Sigmoid colon (tissue), 4 donors: ENCODE data around the gene PPP3R1.

ENCODE experiments used
- POLR2A ChIP-seq, 2 donors: fragments of 450-650 bp; IDR thresholded peaks; one replicate each; pipeline ENCODE4 v1.6.1; 2016; ENCODE audit warnings: antibody characterized with exemption in 2 of 2, mild to moderate bottlenecking in 2 of 2, moderate library complexity in 2 of 2
- POLR2AphosphoS5 ChIP-seq, 4 donors: sonication (generic); formaldehyde crosslinking; IDR thresholded peaks; one replicate each; pipeline ENCODE4 v1.6.1; 2017; ENCODE audit warnings: antibody characterized with exemption in 4 of 4
- TF ChIP-seq, protein P1 (sequence below), 4 experiments: fragments of 450-650 bp in 3 of 4; fragments of 200-600 bp in 1 of 4; IDR thresholded peaks; one replicate each; pipeline ENCODE4 v1.5.1; 2016 to 2019; ENCODE audit warnings: antibody characterized with exemption in 4 of 4, mild to moderate bottlenecking in 3 of 4, moderate library complexity in 2 of 4

GRCh38 chr2:68177541-68177940 lies 74.8 kb downstream of the PPP3R1 start:
- TF ChIP-seq, protein P1, sequence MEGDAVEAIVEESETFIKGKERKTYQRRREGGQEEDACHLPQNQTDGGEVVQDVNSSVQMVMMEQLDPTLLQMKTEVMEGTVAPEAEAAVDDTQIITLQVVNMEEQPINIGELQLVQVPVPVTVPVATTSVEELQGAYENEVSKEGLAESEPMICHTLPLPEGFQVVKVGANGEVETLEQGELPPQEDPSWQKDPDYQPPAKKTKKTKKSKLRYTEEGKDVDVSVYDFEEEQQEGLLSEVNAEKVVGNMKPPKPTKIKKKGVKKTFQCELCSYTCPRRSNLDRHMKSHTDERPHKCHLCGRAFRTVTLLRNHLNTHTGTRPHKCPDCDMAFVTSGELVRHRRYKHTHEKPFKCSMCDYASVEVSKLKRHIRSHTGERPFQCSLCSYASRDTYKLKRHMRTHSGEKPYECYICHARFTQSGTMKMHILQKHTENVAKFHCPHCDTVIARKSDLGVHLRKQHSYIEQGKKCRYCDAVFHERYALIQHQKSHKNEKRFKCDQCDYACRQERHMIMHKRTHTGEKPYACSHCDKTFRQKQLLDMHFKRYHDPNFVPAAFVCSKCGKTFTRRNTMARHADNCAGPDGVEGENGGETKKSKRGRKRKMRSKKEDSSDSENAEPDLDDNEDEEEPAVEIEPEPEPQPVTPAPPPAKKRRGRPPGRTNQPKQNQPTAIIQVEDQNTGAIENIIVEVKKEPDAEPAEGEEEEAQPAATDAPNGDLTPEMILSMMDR (IDR thresholded peaks at IDR 0.05), result no peak
- TF ChIP-seq POLR2A (IDR thresholded peaks at IDR 0.05) (no peak), POLR2AphosphoS5 (IDR thresholded peaks at IDR 0.05) (no peak)
